RPMI8226 (cell line): ENCODE measurements around the gene RBM34.
"Not testable (repeated sequence)": the region's sequence is repeated elsewhere in the genome, so short reads cannot be mapped to it uniquely, and the experiment has no call there.

Experiments
- DNase-seq: peaks from one replicate; pipeline ENCODE4 v3.0.0-alpha.2; 2015

Gene RBM34, protein sequence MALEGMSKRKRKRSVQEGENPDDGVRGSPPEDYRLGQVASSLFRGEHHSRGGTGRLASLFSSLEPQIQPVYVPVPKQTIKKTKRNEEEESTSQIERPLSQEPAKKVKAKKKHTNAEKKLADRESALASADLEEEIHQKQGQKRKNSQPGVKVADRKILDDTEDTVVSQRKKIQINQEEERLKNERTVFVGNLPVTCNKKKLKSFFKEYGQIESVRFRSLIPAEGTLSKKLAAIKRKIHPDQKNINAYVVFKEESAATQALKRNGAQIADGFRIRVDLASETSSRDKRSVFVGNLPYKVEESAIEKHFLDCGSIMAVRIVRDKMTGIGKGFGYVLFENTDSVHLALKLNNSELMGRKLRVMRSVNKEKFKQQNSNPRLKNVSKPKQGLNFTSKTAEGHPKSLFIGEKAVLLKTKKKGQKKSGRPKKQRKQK

DNA sequence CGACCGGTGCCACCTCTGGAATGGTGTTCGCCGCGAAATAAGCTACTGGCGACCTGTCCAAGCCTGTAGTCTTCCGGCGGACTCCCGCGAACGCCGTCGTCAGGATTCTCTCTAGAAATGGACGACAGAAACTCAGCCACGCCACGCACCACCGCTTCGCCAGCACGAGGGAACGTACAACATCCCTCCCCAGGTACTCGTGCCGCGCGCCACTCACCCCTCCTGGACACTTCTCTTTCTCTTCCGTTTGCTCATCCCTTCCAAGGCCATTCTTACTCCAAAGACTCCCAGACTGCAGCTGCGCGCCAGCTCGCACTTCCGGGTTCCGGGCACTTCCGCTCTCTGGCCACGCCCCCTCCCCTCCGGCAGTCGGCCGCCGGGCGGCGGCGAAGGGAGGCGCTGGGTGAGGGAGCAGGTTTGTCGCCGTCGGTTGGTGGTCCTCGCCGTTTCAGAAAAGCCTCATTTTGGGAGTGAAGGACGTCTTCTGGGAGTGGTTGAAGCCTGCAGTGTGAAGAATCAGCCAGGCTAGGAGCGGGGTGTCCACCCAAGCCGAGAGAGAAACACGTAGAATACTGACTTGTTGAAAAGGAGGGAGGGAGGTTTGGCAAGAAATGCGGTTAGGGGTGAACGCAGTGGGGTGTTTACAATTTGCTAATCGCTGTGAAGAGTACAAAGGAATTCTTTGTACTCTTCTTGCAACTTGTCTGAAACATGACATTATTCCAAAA lies at the start of gene RBM34:
Gene RBM34 (minus strand): TSS at position 294 of the 728 bp plus-strand sequence. CDS start 24 bp downstream, at position 270.
- DNase-seq = peak; percentile 97

DNA sequence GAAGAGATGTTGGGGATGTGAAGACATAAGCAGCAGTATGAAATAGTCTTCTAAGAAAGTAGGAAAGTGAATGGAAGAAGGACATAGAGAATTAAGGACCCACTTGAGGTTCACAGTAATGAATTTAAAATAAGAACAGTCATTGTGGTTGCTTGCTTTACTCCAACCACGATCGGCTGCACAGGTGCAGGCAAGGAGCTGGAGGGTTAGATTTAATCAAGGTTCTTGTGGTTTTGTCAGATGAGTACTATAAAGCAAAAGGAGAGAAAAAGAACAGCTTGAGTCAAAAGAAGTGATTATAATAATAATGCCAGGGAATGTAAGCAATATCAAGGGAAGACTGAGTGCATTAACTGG lies 46.1 kb upstream of the RBM34 start:
- DNase-seq = no peak

GRCh38 chr1:235206533-235207208 lies 45.6 kb upstream of the RBM34 start:
- DNase-seq = no peak

GRCh38 chr1:235205687-235206086 lies 44.6 kb upstream of the RBM34 start:
- DNase-seq = no peak

GRCh38 chr1:235203428-235203827 lies 42.4 kb upstream of the RBM34 start:
- no peak for DNase-seq

GRCh38 chr1:235202447-235202846 lies 41.4 kb upstream of the RBM34 start:
- DNase-seq = not testable (repeated sequence)

DNA sequence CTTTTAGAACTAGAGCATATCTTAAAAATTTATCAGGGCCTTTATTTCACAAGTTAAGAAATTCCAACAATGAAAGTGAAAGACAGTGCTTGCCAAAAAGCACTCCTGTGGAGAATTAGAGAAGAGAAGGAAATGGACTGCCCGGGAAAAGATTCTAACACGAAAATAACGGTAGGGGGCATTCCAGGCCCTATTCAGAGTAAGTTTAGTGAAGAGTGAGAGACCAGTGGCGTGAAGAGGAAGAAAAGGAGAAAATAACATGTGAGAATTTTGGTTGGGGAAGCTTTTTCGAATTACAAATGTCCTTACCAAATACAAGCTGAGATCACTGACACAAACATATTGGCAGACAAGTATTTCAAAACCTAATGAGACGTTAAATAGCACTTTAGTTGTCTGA lies 38.4 kb upstream of the RBM34 start:
- no peak for DNase-seq

- no peak for DNase-seq
Measured at GRCh38 chr1:235190431-235190830, 29.4 kb upstream of the RBM34 start.

- no peak for DNase-seq
Measured at GRCh38 chr1:235187316-235187715, 26.3 kb upstream of the RBM34 start.

DNA sequence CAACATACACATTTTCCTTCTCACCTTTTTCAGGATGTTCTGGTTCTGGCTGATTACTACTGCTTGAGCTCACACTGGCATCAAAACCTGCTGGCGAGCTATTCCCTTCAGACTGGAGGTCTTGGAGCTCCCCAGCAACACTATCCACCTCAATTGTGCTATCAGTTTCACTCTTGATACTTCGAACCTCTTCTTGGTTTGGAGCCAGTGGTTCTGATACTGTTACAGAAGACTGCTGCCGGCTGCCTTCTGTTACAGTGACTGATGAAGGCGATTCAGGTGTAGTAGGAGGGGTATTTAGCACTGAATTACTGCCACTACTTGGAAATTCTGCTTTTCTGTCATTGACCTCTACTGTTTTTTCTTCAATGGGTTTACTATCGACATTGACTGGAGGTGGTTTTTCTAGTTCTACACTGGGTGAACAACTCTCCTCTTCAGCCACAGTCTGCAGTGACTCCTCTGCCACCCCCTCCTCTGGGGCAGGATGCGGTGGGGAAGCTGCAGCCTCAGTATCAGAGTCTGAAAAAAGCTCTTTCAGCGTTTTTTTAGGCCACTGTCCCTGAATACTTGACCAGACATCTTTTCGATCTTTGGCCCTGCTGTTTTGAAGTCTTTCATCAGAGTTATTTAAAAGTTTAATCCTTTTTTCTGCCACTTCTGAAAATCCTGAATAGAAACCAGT lies 20.7 kb upstream of the RBM34 start:
- no peak for DNase-seq

GRCh38 chr1:235180916-235181460 lies 19.9 kb upstream of the RBM34 start:
- DNase-seq = no peak

DNA sequence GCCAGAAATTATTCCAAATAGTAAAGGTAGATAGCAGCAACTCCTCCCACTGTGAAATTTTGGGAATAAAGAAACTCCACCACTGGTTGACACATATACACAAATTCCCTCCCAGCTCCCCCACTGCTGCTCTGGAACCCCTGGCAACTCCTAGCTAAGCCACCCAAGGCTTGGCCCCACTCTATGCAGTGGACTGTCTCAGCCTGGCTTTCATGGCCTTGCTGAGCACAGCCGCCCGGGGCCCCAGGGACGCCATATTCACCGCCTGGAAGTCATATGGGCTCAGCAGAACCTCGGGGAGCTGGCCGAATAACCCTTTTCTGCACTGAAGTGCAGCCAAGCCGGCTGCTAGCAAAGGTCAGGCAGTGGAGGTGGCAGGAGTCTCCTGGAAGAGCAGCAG lies 15.4 kb upstream of the RBM34 start:
- DNase-seq = no peak

- DNase-seq = no peak
Measured at GRCh38 chr1:235169986-235170385, 8.9 kb upstream of the RBM34 start.

GRCh38 chr1:235168375-235168774 lies 7.3 kb upstream of the RBM34 start:
- DNase-seq = no peak

GRCh38 chr1:235161685-235162327 lies 756 bp upstream of the RBM34 start:
- DNase-seq = peak; percentile 9

GRCh38 chr1:235160383-235160956 lies 580 bp downstream of the RBM34 start:
- DNase-seq = no peak

- not testable (repeated sequence) for DNase-seq
Measured at GRCh38 chr1:235159930-235160329, 1.1 kb downstream of the RBM34 start.

DNA sequence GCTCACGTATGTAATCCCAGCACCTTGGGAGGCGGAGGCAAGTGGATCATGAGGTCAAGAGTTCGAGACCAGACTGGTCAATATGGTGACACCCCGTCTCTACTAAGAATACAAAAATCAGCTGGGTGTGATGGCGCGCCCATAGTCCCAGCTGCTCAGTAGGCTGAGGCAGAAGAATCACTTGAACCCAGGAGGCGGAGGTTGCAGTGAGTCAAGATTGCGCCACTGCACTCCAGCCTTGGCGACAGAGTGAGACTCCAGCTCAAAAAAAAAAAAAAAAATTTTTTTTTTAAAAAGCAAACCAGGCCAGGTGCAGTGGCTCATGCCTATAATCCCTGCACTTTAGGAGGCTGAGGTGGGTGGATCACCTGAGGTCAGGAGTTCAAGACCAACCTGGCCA lies 1.8 kb downstream of the RBM34 start:
- not testable (repeated sequence) for DNase-seq

DNA sequence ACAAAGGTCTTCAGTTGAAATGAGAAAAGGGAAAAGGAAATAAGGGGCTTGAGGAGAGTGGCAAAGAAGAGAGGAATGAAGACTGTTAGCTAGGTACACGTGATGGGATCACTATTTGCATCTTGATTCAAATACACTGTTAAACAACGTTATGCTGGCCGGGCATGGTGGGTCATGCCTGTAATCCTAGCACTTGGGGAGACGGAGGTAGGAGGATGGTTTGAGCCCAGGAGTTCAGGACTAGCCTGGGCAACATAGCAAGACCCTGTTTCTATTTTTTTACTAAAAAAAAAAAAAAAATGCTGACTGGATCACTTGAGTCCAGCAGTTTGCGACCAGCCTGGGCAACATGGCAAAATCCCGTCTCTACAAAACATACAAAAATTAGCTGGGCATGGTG lies 2.4 kb downstream of the RBM34 start:
- DNase-seq = no peak

GRCh38 chr1:235157150-235157549 lies 3.9 kb downstream of the RBM34 start:
- no peak for DNase-seq

DNA sequence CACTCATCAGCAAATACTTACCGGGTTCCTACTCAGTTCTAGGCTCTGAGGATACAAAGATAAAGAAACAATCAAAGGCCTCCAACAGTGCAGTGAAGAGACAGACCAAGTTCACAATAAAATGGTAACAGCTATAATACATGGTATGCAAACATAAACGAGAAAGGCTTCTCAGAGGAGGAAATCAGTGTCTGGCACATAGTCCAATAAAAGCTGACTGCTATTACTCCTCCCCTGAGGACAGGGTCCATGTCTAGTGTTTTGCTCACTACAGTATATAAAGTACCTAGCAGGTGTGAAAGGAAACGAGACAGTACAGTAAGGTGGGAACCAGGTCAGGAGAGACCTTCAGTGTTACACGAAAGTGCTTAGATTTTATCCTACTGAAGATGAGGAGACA lies 4.3 kb downstream of the RBM34 start:
- DNase-seq = no peak

DNA sequence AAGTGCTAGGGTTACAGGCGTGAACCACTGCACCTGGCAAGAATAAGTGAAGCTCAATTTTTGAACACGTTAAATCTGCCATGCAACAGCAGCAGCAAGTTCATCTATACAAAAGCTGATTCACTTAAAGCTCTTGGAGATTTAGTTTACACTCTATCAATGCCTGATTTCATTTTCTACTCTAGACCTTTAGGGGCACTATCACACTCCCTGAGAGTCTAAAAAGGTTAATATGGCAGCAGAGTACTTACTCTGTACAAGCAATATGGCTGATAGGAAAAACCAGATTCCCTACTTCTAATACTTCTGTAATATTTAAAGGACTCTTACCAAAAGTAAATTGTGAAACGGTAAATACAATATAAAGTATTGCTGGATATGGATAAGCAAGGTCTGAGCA lies 4.8 kb downstream of the RBM34 start:
- DNase-seq = no peak
